CMK (cell line): Measurements from ENCODE around the gene NPTXR.

ENCODE experiments used
- DNase-seq: peaks from one replicate; pipeline ENCODE4 v3.0.0-alpha.2; 2010; ENCODE audit warnings: low read depth

NPTXR gene

DNA sequence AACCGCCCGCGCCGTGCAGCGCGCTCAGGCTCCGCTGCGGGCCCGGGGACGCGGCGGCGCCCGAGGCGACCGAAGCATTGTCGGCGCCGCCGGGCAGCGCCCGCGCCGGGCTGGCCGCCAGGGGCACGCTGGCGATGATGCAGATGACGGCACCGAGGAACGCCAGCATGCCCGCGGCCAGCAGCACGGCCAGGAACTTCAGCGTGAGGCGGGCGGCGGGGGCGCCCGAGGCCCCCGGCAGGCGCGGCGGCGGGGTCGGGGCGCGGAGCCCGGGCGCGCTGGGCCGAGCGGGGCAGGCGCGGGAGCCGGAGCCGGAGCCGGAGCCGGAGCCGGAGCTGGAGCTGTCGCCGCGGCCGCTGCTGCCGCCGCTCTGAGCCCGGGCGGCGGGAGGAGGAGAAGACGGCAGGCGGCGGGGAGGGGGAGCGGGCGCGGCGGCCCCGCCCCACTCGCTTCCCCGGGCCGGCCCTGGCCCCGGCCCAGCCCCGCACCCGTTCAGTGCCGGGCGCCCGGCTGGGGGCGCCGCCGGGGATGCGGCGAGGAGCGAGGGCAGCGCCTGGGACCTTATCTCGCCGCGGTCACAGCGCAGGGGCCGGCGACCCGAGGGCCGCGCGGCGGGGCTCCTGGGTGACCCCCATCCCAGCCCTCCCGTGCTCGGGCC lies at the start of gene NPTXR:
Gene NPTXR (minus strand): TSS at position 372 of the 658 bp plus-strand sequence.
- no peak for DNase-seq

DNA sequence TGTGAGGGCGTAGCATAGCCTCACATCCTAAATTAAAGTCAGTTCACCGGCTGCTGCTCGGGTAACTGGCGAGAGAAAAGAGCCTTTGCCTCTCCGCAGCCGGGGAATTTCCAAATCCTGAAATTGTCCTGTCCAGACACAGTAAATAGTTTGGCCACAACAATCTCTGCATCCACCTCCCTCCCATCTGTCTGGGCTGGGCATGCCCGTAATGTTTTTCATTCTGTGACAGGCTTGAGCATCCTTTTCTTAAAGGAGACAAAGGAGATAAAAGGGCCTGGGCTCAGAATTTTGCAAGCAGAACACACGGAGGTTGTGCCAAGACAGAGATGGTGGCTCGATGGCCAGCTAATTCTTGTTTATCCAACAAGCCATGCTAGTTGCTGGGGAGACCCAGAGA lies 47.4 kb upstream of the NPTXR start:
- DNase-seq, result no peak

DNA sequence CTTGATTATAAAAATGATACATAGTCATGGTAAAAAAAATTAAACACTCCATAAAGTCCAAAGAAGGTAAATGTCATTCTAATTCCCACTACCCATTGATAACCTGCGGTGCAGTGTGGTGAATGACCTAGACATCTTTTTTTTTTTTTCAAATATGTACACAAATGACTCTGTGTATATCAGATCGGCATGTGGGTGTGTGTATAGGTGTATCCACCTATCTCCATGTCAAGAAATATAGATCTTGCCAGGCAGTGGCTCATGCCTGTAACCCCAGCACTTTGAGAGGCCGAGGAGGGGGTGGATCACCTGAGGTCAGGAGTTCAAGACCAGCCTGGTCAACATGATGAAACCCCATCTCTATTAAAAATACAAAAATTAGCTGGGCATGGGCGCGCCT lies 46.5 kb upstream of the NPTXR start:
- DNase-seq, result no peak

DNA sequence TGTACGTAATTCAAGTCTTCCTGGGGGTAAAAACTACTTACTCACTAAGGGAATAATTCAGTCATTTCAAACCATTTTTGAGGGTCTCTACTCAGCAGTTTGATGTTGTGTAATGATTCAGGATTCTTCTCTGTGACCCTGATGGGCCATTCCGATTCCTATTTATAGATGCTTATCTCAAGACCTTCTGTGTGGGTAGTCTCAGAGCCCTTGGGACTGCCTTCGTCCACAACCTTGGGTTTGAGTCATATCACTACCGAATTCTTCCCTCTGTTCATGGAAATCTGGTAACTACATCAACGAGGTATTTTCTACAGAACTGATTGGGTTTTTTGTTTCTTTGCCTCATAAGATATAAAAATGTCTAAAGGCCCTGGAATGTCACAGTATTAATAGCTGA lies 42.5 kb upstream of the NPTXR start:
- no peak for DNase-seq

DNA sequence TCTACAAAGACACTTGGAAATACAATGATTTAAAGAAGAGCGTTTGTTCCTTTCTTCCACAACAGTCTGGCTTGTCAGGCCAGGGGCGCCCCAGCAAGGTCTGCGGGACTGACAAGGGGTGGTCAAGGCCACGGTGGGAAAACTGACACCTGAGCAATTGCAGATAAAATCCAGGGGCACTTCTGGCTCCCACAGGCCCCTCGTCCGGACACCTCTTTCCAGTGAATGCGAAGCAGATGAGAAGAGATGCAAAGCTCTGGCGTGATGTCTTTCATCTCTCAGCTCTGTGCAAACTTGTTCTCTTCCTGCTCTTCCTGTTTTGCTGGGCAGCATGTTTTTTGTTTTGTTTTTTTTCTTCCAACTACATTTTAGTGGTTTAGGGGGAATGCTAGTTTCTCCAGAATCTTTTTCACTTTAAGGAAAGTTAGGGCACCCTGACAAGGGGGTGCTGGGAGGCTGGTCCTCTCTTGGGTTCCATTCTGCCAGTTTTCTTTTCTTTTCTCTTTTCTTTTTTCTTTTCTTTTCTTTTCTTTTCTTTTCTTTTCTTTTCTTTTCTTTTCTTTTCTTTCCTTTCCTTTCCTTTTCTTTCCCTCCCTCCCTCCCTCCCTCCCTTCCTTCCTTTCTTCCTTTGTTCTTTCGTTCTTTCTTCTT lies 39.3 kb upstream of the NPTXR start:
- no peak for DNase-seq

DNA sequence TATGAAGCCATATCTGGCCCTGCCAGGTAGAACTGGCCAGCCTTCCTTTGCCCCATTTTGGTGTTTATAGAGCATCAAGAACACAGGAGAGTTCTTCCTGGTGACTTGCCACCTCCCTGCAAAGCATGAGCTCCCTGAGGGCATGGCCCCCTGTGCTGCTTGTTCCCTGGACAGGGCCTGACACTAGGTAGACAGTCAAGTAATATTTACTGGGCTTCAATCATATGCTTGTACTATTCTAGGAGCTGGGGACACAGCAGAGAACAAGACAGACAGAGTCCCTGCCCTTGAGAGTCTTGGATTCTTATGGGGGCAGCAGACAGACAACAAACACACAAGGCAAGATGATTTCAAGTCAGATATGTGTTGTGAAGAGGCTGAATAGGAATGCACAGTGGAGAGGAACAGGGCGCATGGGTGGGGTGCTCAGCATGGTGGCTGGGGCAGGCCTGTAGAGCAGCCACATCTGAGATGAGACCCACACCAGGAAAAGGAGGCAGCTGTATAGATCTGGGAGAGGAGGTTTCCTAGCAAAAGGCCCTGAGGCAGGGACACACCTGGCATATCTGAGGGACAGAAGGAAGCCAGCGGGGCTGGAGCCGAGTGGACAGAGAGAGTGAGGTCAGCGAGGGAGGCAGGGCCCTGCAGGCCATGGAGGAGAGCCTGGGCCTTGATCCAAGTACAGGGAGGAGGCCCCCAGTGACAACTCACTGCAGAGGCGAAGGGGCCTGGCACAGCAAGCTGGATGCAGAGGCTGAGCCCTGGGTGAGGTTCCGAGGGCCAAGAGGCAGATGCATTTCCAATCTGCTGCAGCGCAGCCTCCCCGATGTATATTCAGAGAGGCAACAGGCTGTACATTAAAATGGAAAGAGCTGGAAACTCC lies 38.4 kb upstream of the NPTXR start:
- DNase-seq, result no peak

DNA sequence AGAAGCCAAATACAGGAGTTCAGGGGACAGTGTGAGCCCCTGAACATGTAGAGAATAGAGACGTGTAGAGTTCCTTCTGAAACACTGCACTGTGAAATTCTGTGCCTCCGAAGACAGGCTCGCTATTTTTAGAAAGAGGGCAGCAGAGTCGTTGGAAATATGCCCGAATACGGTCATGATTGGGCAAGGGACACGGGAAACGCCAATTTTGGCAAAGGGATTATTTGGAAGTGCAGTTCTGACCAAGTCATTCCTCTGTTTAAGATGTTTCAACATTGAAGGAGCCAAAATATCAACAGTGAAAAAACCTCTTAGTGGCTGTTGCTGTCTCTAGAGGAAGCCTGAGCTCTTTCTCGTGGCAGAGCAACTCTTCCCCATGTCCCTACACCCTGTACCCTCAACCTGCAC lies 37.6 kb upstream of the NPTXR start:
- no peak for DNase-seq

DNA sequence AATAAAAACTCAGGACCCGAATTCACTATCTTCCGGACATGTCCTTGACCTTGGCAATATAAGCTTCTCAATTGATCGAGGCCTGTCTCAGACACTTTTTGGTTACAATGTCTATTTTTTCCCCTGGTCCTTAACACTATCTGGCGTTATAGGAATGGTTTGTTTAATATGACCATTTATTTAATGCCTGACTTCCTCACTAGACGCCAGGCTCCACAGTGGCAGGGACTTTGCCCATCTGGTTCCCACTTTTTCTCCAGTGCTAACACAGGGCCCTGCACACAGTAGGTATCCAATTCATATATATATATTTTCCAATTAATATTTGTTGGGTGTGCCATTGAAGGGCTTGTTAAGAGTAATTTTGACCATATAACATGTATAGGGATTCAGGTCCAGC lies 36.1 kb upstream of the NPTXR start:
- DNase-seq, result no peak

DNA sequence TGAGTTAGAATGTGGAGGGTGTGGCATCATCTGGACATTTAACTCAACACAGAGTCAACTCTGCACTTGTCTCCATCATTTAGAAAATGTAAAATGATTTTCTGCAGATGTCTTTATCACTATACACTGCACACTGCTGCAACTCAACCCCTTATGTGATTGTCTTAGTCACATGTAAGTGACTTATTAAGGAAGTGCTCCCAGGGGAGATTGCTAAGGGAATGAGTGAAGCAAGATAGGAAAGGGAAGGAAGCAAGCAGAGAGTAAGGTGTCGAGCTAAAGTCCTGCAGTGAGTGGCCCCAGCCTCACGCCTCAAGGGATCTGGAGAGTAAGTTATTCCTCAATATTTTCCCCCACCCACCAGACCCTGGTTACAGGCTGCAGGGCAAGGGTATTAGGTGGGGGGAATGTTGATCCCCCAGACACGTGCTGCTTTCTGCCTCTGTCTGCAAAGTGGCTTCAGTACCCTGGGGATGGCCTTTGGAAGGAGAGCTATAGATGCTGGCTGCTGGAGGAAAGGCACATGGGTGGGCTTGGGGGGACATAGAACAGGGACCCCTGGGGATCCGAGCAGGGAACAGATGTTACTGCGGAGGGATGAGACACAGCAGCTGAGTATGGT lies 35.4 kb upstream of the NPTXR start:
- DNase-seq, result no peak

DNA sequence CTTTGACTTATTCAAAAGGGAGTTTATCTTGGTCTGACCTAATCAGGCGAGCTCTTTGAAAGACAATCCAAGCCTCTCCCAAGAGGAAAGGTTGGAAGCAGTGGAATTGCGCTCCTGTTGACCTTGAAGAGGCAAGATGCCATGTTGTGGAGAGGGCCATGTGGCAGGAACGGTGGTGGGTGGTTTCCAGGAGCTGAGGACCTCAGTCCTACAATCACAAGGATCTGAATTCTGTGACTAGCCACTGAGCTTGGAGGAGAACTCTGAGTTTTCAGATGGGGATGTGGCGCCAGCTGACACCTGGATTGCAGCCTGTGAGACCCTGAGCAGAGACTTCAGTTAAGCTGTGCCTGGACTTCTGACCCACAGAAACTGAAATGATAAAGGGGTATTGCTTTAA lies 34.2 kb upstream of the NPTXR start:
- no peak for DNase-seq

DNA sequence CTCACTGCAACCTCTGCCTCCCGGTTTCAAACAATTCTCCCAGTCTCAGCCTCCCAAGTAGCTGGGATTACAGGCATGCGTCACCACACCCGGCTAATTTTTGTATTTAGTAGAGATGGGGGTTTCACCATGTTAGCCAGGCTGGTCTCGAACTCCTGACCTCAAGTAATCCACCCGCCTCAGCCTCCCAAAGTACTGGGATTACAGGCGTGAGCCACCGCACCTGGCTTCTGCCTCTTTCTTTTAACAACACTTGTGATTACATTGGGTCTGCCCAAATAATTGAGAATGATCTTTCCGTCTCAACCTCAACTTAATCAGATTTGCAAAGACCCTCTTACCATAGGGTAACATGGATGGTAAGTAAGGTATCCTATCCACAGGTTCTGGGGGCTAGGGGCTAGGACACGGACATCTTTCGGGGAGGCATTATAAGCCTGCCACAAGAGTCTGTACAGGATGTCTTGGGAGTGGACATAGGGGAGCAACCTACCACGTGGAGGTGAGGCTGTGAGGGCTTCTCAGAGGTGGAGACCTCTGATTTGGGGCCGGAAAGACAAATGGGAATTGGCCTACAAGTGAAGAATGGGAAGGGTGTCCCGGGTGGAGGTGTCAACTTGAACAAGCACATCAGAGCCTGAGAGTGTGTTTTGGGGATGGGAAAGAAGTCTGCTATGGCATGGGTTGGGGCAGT lies 30.8 kb upstream of the NPTXR start:
- DNase-seq, result no peak

DNA sequence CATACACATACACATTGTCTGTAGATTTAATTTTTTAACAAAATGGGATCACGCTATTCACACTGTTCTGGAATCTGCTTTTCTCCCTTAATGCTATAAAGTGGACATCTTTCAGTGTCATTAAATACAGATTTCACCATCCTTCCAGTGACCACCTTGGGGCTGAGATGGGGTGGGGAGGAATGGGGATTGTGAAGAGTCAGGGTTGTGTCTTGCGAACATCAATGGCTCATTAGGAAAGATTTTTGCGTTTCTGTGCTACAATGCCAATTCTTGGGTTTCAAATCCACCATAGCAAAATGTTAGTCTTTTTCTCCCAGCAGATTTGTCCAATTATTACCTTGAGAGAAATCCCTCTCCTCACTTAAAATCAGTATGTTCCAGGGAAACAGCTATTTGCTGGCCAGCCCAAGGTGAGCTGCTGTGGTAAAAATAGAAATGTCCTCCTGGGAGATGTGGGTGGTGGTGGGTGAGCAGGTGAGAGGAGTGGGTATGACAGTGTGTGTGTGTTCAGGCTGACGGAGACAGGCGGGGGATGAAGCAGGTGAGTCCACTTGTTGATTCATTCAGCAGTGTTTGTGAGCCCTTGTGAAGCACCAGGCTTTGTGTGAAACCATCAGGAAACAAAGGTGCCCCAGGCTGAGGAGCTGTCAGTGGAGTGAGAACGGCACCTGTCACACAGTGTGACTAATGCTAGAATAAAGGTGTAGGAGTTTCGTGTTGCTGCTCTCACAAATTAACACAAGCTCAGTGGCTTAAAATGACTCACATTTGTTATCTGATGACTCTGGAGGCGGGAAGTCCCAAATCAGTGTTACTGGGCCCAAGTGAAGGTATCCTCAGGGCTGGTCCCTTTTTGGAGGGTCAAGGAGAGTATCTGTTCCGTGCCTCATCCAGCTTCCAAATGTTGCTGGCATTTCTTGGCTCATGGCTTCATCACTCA lies 29.9 kb upstream of the NPTXR start:
- no peak for DNase-seq

DNA sequence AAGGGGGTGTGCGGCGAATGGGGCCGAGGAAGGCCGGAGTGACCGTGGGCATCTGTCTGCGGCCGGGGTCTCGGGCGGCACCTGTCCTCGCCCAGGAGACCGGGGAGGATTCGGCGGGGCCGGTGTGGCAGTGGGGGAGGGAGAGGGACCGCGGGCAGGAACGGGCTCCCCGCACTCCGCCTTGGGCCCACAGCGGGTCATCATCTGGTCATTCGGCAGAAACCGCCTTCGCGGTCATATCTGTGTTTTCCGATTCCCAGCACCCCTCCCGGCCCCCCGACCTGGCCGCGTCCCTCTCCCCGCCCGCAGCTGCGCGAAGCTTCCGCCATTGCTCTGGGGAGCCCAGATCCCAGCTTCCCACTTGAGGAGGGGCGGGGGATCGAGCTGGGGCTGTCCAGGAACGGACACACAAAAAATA lies 29.0 kb upstream of the NPTXR start:
- DNase-seq, result no peak

DNA sequence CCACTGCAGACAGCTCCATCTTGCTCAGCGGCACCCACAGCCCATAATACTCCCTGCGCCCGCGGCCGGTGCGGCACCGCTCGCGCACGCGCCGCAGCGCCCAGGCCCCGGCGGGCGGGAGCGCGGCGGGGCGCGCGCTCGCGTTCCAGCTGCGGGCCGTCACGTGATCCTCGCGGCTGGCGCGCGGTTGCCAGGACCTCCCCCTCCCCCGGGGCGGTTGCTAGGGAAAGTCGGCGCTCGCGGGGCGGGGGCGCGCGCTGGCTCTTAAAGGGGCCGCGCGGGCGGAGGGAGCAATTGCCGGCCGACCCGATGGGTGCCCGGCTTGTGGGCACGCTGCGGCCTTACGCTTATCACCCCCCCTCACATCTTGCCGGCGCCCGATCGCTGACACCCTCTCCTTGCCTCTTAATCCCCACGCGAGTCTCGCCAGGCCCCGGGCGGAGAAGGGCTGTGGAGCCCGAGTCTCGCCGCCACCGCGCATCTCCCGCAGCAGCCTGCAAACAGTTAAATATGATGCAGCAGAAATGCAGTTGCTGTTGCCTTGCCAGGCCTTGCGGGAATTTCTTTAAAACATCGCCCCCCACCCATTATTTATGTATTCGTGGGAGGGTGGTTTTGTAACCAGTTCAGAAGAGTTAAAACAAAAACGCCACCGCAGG lies 28.5 kb upstream of the NPTXR start, which contains the start of gene CBX6:
Gene CBX6 (minus strand): TSS at position 45 of the 659 bp plus-strand sequence. CDS start 26 bp downstream, at position 19.
- DNase-seq, result peak; percentile 71

DNA sequence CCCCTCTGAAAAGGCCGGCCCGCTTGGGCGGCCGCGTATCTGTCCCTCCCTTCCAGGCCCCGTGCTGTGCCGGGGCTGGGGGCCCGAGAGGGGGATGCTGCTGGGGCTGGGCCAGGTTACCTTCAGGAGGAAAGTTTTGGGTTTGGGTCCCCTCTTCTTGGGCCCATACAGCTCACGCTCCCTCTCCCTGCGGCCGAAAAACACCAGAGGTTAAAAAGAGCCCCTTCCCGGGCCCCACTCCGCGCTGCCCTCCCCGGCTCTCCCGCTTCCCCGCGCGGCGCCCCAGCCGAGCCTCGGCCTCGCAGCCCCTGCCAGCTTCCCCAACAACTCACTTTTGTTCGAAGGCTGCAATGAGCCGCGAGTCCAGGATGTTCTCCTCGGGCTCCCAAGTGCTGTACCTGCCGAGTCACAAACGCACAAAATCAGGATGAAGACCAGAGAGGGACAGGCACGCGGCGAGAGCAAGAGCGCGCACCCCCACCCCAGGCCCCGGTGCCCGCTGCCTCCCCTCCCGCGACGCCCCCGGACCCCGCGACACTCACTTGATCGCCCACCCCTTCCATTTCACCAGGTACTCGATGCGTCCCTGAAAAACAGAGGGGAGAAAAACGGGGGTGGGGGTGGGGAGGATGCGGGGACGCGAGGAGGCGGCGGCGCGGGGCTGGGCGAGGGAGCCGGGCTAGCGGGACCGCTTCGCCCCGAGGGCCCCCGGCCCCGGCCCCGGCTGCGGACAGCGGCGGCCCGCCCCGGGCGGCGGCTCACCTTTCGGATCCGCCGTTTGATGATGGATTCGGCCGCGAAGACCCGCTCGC lies 27.7 kb upstream of the NPTXR start:
- DNase-seq, result no peak

DNA sequence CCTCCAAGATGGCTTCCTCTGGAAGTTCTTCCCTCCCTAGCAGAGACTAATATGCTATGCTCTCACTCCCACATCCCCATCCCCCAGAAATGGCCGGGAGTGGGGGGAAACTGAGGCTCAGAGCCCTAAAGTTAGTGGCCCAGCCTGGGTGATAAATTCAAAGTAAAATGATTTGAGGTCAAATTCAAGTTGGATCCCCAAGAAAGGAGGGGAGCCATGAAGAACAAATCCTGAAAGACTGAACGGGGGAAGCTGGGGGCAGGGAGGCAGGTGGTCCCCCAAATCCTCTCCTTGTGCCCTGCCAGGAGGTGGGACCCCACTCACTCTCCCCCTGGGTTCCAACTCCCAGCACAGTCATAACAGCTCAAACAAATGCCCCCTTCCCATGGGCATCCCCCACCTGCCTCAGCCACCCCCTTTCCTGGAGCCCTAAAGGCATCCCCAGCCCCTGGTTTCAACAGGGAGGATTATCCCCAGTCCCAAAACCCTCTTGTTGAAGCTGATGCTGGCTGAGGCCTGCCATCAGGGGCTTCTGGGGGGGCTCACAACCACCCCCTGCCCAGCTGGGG lies 27.0 kb upstream of the NPTXR start:
- no peak for DNase-seq

DNA sequence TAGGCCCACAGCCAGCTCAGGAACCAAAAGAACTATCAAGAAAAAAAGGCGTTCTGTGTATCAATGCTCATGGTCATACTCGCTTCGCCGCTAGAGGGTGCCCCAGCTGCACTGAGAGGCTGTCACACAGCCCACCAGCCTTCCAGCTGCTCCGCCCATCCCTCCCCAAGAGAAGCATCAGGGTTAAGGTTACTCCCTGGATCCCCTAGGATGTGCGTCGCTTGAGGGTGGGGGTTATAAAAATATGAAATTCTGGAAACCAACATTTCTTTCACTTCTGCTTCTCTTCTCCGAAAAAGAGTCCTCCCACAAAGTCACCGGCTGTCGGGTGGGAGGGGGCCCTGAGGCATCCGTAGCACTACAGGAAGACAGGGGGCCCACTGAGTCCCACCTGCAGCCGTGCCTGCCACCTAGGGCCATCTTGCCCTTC lies 26.5 kb upstream of the NPTXR start:
- DNase-seq, result peak; percentile 59

DNA sequence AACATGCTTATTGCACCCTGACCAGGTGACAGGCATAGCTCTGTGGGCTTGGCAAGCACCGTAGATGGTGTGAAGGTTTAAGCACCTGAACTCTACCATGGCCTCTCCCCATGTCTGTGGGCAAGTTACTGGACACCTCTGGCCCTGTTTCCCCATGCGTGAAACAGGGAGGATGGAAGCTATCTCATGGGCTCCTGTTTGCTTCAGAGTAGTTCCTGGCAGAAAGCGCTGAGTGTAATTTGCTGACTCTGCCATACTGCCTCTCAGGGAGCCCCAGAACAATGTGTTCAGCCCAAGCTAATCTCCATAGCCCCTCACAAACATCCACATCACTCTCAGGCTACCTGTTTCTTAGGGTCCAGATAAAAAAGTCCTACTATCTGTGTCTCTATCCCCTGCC lies 25.8 kb upstream of the NPTXR start:
- DNase-seq, result no peak

DNA sequence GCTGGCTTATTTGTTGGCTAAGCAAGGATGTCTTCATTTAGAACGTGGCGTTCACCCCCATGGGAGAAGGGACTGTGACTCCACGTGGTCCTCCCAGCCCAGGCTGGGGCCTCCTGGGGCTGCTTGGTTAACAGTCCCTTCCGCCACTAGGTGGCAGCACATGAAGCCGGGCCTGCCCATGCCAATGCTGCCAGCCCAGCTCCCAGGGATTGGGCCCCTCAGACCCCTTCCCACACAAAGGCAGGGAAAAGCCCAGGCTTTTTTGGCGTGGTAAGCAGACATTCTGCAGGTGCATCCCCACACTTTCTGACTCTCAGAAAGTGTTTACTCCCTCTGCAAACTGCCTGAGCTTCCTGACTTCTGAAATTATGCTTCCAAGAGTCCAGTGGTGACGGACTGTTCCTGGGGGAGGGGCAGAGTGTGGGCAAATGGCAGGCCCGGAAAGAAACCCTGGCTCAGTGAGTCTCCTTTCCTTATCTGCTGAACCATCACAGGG lies 25.1 kb upstream of the NPTXR start:
- peak; percentile 40 for DNase-seq
